GM12891 (cell line): ENCODE data around the gene CTNND2.

ENCODE experiments used
- DNase-seq: peaks from one replicate; pipeline ENCODE4 v3.0.0; 2011; ENCODE audit warnings: low spot score; ENCODE audit not compliant: insufficient read length
- FAIRE-seq: peaks from 2 replicates; lab custom pipeline; 2011; peaks lifted over from hg19 to GRCh38; lab: Jason Lieb, UNC
- PAX5 ChIP-seq: IDR thresholded peaks from 2 replicates; pipeline ENCODE4 v1.6.1; 2011; ENCODE audit warnings: low read length, moderate library complexity, mild to moderate bottlenecking; ENCODE audit not compliant: insufficient read depth, severe bottlenecking
- POLR2A ChIP-seq: IDR thresholded peaks from 2 replicates; pipeline ENCODE4 v1.6.1; 2011; ENCODE audit warnings: low read depth, low read length, control low read depth
- POLR2AphosphoS5 ChIP-seq: IDR thresholded peaks from 2 replicates; pipeline ENCODE4 v1.6.1; 2011; ENCODE audit warnings: low read depth, low read length, control low read depth
- POU2F2 ChIP-seq: IDR thresholded peaks from 2 replicates; pipeline ENCODE4 v1.6.1; 2011; ENCODE audit warnings: low read depth, mild to moderate bottlenecking, control low read depth, low read length, moderate library complexity
- SPI1 ChIP-seq: IDR thresholded peaks from 2 replicates; pipeline ENCODE4 v1.6.1; 2011; ENCODE audit warnings: low read depth, low read length, control low read depth
- TAF1 ChIP-seq: IDR thresholded peaks from 2 replicates; pipeline ENCODE4 v1.6.1; 2011; ENCODE audit warnings: low read depth, low read length, control low read depth

The CTNND2 gene

GRCh38 chr5:11252075-11252474 is 652.2 kb downstream of the CTNND2 start:
- FAIRE-seq (no peak), DNase-seq (no peak)
- TF ChIP-seq POLR2A (no peak), TAF1 (no peak), POLR2AphosphoS5 (no peak), POU2F2 (no peak), PAX5 (no peak), SPI1 (no peak)

DNA sequence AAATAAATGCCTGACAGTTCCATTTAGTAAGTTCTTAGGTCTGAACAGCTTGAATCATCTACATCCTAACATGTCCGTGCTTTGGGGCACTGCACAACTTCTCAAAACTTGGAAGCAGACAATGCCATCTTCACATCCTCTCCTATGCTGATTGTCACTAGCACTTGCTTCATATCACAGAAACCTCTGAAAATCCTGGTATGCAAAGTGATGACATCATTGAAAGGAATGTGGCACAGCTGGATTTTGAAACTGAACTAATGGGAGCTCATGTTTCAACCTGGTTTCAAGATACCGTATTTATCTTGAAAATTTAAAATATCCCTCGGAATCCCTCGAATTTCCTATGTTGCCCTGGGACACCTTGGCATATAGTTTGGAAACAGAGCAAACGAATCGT is 653.0 kb downstream of the CTNND2 start:
- no peak for TF ChIP-seq PAX5
- TF ChIP-seq POU2F2, result no peak
- TF ChIP-seq POLR2AphosphoS5, result no peak
- no peak for TF ChIP-seq SPI1
- no peak for TF ChIP-seq POLR2A
- TF ChIP-seq TAF1, result no peak
- DNase-seq (no peak), FAIRE-seq (no peak)

GRCh38 chr5:11248966-11249365 is 655.3 kb downstream of the CTNND2 start:
- no peak for TF ChIP-seq POLR2AphosphoS5
- TF ChIP-seq TAF1, result no peak
- TF ChIP-seq SPI1, result no peak
- no peak for TF ChIP-seq POU2F2
- TF ChIP-seq POLR2A, result no peak
- no peak for TF ChIP-seq PAX5
- no peak for DNase-seq
- FAIRE-seq, result no peak

DNA sequence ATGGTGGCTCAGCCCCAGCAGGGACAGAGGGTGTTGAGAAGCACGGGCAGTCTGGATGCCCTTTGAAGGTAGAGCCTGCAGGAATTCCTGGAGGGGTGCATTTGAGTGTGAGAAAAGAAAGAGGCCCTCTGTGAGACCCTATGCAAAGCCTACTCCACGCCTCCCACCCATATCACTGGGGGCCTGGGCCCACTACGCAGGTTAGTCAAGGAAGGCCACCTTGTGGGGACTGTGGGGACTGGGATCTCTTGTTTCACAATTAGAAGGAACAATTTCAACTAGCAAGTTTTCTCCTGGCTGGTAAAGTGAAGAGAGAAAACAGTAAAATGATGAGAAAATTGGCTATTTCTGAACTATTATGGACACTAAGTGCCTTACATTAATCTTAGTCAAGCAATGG is 657.0 kb downstream of the CTNND2 start:
- TF ChIP-seq POU2F2 (no peak), PAX5 (no peak), POLR2A (no peak), TAF1 (no peak), POLR2AphosphoS5 (no peak), SPI1 (no peak)
- FAIRE-seq, result no peak

DNA sequence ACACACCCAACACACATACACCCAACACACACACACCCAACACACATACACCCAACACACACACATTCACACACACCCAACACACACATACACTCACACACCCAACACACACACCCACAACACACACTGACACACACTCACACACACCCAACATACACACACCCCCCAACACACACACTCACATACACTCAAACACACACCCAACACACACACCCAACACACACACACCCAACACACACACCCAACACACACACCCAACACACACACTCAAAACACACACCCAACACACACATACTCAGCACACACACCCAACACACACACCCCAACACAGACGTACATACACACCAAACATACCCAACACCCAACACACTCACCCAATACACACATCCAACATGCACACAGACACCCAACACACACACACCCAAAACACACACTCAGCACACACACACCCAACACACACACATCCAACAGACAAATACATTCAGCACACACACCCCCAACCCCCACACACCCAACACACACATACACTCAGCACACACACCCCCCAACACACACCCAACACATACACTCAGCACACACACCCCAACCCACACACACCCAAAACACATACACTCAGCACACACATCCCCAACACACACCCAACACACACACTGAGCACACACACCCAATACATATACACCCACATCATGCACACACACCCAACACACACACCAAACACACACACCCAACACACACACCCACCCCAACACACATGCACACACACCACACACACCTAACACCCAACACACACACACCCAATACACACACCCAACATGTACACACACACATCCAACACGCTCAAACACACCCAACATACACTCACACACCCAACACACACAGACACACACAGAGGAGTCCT is 663.7 kb downstream of the CTNND2 start:
- FAIRE-seq (peak; percentile 72), DNase-seq (no peak)
- TF ChIP-seq POLR2AphosphoS5, result no peak
- no peak for TF ChIP-seq SPI1
- no peak for TF ChIP-seq PAX5
- TF ChIP-seq TAF1, result no peak
- TF ChIP-seq POU2F2, result no peak
- no peak for TF ChIP-seq POLR2A

More for the DNA sequence above, 657.0 kb downstream of the CTNND2 start:
- DNase-seq, result no peak

GRCh38 chr5:11239261-11240015 is 664.8 kb downstream of the CTNND2 start:
- TF ChIP-seq SPI1 (no peak), PAX5 (no peak), TAF1 (no peak), POLR2A (no peak), POLR2AphosphoS5 (no peak), POU2F2 (no peak)
- no peak for FAIRE-seq
- no peak for DNase-seq

DNA sequence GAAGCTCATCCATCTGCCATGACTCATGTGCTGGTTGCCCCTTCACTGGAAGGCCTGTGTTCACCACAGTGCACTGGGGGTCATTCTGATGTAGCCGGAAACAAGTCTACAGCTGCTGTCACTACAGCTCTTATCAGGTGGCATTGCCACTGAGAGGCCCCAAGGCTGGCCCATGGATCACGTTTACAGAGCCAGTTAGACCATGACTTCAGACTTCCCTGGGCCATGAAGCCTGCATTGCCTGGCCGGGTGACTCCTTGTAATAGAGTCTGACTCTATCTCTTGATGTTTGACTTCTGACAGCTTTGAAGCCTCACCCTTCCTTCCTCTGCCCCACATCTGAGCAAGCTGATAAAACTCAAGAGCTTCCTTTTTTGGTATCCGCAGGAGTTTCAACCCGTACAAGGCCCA is 669.7 kb downstream of the CTNND2 start:
- FAIRE-seq (no peak), DNase-seq (no peak)
- TF ChIP-seq POU2F2 (no peak), TAF1 (no peak)

DNA sequence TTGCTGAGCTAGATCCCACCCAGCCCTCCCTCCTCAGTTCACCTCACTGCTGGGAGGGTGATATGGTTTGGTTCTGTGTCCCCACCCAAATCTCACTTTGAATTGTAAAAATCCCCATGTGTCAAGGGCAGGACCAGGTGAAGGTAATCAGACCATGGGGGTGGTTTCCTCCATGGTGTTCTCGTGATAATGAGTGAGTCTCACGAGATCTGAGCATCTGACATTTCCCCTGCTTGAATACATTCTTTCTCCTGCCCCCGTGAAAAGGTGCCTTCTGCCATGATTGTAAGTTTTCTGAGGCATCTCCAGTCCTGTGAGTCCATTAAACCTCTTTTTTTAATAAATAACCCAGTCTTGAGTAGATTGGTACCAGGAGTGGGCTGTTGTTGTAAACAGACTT is 673.4 kb downstream of the CTNND2 start:
- no peak for TF ChIP-seq POLR2A
- TF ChIP-seq TAF1, result no peak
- TF ChIP-seq PAX5, result no peak
- TF ChIP-seq POU2F2, result no peak
- no peak for TF ChIP-seq SPI1
- no peak for TF ChIP-seq POLR2AphosphoS5
- FAIRE-seq, result no peak
- no peak for DNase-seq

GRCh38 chr5:11227064-11227463 is 677.2 kb downstream of the CTNND2 start:
- FAIRE-seq, result no peak
- DNase-seq, result no peak

More at GRCh38 chr5:11227064-11227463, 677.2 kb downstream of the CTNND2 start:
- TF ChIP-seq TAF1 (no peak), SPI1 (no peak), POLR2A (no peak), POLR2AphosphoS5 (no peak), POU2F2 (no peak), PAX5 (no peak)
